H1 (cell line): ENCODE data around the gene E2F2. TPM values are rescaled to one million over a fixed set of nuclear protein-coding genes. Genes with fewer than 3 reads are reported as not detected.

ENCODE experiments used
- BRCA1 ChIP-seq: IDR thresholded peaks from 2 replicates; pipeline ENCODE4 v1.6.1; 2012; ENCODE audit warnings: low read depth, low read length, improper control_type of control experiment
- CBX5 ChIP-seq: fragments of 300-800, 300-1000 bp; sonication (generic); IDR thresholded peaks from 2 replicates; pipeline ENCODE4 v1.7.1; 2016; ENCODE audit warnings: antibody characterized with exemption, low read length, low read depth
- CEBPB ChIP-seq: IDR thresholded peaks from 2 replicates; pipeline ENCODE4 v1.6.1; 2012; ENCODE audit warnings: low read depth, low read length
- CTBP2 ChIP-seq: IDR thresholded peaks from 2 replicates; pipeline ENCODE4 v1.7.0; 2011; ENCODE audit warnings: borderline replicate concordance, mild to moderate bottlenecking, moderate library complexity, mixed read lengths, low read length; ENCODE audit not compliant: insufficient read depth, insufficient read length
- KDM4A ChIP-seq: IDR thresholded peaks from one replicate; pipeline ENCODE4 v1.7.1; 2012; ENCODE audit warnings: low read depth, mild to moderate bottlenecking, moderate library complexity, low read length, inconsistent platforms; ENCODE audit not compliant: severe bottlenecking
- MAFK ChIP-seq: IDR thresholded peaks from 2 replicates; pipeline ENCODE4 v1.6.1; 2012; ENCODE audit warnings: low read depth, mild to moderate bottlenecking, improper control_type of control experiment, low read length
- POLR2AphosphoS5 ChIP-seq: IDR thresholded peaks from 2 replicates; pipeline ENCODE4 v1.6.1; 2011; ENCODE audit warnings: low read depth, low read length
- SUZ12 ChIP-seq: fragments of 200-600 bp; sonication (generic); IDR thresholded peaks from 2 replicates; pipeline ENCODE4 v1.6.1; 2012; ENCODE audit warnings: mild to moderate bottlenecking, inconsistent platforms, low read length, moderate library complexity, mixed read lengths
- polyA plus RNA-seq, 7 experiments: library from polyadenylated mRNA; depleted of rRNA in 3 of 7; stranded (reverse) in 5 of 7; unstranded in 2 of 7; fragments of >200 nt in 5 of 7; fragments of 200-250 nt in 2 of 7; gene quantifications; 1 replicate in 5 of 7; 2 replicates in 1 of 7; 4 replicates in 1 of 7; pipeline versions ENCODE4 v1.2.1 to v1.2.3, GENCODE V29; 2011 to 2013; ENCODE audit warnings: missing spikeins in 2 of 7, mixed read lengths in 2 of 7
- total RNA-seq: library from RNA; stranded (reverse); fragmentation: NEBNext Ultra II Directional; extraction: Animal tissue kit (Norgen Biotek cat#: 25700); gene quantifications from 2 replicates; pipeline ENCODE4 v1.2.1, GENCODE V29; 2021
- TF ChIP-seq, protein P1 (sequence below): IDR thresholded peaks from 2 replicates; pipeline ENCODE4 v1.6.1; 2011; ENCODE audit warnings: low read depth, mild to moderate bottlenecking, low read length; ENCODE audit not compliant: insufficient read depth
- TF ChIP-seq, protein P2 (sequence below): fragments of 300-600 bp; sonication (generic); IDR thresholded peaks from 2 replicates; pipeline ENCODE4 v1.7.1; 2012; ENCODE audit warnings: low read length, moderate library complexity, mild to moderate bottlenecking, inconsistent platforms; ENCODE audit not compliant: insufficient replicate concordance

The E2F2 gene
- total and polyA plus RNA-seq, 2 of the 8 experiments (the other 6 are each of a cell fraction or from before 2014, with no cell fraction given): 1.8 to 7.0 TPM

DNA sequence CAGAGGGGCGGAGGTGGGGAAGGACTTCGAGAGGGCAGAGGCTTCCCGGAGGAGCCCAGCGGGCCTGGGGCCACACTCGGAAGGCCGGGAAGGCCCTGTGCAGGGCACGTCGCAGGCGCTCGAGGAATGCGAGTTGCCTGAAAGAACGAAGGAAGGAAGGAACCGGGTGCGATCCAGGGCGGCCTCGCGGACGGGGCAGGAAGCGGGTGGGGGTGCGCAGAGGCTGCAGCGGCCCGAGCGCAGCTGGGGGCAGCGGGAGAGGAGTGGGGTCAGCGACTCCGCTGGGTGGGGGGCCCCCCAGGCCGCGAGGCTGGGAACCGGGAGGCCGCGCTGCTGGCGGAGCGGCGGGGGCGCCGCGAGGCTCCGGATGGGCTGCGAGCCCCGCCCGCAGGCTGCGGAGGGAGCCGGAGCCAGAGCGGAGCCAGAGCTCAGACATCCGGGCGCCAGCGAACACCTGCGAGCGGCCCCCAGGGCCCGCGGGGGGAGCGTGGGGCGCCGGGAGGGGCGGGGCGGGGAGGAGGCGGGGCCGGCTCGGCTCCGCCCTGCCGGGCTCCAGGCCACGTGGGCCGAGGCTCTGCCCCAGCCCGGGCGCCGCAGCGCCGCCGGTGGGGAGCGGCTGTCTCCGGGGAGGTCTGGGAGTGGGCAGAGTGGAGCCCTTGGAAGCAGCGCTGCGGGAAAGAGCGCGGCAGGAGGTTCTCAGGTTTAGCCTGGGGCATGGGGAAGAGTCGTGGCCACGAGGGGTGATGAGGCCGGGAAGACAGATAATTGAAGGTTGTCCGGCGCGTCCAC, 23.6 kb upstream of the E2F2 start (continued):
- TF ChIP-seq, protein P1, sequence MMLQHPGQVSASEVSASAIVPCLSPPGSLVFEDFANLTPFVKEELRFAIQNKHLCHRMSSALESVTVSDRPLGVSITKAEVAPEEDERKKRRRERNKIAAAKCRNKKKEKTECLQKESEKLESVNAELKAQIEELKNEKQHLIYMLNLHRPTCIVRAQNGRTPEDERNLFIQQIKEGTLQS: no peak
- TF ChIP-seq CBX5 (no peak), POLR2AphosphoS5 (0 out of 2 replicates have a peak, but pooled peaks have one; percentile 38), MAFK (no peak), CTBP2 (no peak), BRCA1 (no peak), CEBPB (no peak), SUZ12 (no peak), KDM4A (no peak)
- TF ChIP-seq, protein P2, sequence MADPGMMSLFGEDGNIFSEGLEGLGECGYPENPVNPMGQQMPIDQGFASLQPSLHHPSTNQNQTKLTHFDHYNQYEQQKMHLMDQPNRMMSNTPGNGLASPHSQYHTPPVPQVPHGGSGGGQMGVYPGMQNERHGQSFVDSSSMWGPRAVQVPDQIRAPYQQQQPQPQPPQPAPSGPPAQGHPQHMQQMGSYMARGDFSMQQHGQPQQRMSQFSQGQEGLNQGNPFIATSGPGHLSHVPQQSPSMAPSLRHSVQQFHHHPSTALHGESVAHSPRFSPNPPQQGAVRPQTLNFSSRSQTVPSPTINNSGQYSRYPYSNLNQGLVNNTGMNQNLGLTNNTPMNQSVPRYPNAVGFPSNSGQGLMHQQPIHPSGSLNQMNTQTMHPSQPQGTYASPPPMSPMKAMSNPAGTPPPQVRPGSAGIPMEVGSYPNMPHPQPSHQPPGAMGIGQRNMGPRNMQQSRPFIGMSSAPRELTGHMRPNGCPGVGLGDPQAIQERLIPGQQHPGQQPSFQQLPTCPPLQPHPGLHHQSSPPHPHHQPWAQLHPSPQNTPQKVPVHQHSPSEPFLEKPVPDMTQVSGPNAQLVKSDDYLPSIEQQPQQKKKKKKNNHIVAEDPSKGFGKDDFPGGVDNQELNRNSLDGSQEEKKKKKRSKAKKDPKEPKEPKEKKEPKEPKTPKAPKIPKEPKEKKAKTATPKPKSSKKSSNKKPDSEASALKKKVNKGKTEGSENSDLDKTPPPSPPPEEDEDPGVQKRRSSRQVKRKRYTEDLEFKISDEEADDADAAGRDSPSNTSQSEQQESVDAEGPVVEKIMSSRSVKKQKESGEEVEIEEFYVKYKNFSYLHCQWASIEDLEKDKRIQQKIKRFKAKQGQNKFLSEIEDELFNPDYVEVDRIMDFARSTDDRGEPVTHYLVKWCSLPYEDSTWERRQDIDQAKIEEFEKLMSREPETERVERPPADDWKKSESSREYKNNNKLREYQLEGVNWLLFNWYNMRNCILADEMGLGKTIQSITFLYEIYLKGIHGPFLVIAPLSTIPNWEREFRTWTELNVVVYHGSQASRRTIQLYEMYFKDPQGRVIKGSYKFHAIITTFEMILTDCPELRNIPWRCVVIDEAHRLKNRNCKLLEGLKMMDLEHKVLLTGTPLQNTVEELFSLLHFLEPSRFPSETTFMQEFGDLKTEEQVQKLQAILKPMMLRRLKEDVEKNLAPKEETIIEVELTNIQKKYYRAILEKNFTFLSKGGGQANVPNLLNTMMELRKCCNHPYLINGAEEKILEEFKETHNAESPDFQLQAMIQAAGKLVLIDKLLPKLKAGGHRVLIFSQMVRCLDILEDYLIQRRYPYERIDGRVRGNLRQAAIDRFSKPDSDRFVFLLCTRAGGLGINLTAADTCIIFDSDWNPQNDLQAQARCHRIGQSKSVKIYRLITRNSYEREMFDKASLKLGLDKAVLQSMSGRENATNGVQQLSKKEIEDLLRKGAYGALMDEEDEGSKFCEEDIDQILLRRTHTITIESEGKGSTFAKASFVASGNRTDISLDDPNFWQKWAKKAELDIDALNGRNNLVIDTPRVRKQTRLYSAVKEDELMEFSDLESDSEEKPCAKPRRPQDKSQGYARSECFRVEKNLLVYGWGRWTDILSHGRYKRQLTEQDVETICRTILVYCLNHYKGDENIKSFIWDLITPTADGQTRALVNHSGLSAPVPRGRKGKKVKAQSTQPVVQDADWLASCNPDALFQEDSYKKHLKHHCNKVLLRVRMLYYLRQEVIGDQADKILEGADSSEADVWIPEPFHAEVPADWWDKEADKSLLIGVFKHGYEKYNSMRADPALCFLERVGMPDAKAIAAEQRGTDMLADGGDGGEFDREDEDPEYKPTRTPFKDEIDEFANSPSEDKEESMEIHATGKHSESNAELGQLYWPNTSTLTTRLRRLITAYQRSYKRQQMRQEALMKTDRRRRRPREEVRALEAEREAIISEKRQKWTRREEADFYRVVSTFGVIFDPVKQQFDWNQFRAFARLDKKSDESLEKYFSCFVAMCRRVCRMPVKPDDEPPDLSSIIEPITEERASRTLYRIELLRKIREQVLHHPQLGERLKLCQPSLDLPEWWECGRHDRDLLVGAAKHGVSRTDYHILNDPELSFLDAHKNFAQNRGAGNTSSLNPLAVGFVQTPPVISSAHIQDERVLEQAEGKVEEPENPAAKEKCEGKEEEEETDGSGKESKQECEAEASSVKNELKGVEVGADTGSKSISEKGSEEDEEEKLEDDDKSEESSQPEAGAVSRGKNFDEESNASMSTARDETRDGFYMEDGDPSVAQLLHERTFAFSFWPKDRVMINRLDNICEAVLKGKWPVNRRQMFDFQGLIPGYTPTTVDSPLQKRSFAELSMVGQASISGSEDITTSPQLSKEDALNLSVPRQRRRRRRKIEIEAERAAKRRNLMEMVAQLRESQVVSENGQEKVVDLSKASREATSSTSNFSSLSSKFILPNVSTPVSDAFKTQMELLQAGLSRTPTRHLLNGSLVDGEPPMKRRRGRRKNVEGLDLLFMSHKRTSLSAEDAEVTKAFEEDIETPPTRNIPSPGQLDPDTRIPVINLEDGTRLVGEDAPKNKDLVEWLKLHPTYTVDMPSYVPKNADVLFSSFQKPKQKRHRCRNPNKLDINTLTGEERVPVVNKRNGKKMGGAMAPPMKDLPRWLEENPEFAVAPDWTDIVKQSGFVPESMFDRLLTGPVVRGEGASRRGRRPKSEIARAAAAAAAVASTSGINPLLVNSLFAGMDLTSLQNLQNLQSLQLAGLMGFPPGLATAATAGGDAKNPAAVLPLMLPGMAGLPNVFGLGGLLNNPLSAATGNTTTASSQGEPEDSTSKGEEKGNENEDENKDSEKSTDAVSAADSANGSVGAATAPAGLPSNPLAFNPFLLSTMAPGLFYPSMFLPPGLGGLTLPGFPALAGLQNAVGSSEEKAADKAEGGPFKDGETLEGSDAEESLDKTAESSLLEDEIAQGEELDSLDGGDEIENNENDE: no peak
